Loucy (cell line): ENCODE results near the gene ATP10B.

ENCODE experiments used
- EZH2phosphoT487 ChIP-seq: fragments of 200-600 bp; IDR thresholded peaks from 2 replicates; pipeline ENCODE4 v1.6.1; 2018; ENCODE audit warnings: antibody characterized with exemption, mild to moderate bottlenecking, moderate library complexity, borderline replicate concordance
- TF ChIP-seq, protein P1 (sequence below): fragments of 200-600 bp; sonication (generic); conservative IDR thresholded peaks from 2 replicates; pipeline ENCODE4 v1.5.1; 2014; ENCODE audit warnings: mild to moderate bottlenecking, antibody characterized with exemption, low read length

DNA sequence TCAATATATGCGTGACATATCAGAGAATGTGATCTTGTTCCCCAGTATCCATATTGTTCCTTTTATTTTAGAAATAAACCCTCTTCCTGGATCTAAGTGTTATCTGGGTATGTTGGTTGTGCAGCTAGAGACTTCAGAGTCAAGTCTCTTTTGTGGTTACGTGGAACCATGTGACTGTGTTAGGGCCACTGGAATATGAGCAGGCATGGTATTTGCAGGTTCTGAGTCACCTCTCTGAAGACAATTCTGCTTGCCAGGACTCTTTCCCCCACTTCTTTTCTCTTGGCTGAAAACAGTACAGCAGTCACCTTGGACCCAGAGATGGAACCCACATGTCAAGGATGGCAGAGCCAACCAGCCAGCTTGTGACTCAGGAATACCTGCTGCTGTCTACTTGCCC is 59.7 kb downstream of the ATP10B start:
- TF ChIP-seq, protein P1, sequence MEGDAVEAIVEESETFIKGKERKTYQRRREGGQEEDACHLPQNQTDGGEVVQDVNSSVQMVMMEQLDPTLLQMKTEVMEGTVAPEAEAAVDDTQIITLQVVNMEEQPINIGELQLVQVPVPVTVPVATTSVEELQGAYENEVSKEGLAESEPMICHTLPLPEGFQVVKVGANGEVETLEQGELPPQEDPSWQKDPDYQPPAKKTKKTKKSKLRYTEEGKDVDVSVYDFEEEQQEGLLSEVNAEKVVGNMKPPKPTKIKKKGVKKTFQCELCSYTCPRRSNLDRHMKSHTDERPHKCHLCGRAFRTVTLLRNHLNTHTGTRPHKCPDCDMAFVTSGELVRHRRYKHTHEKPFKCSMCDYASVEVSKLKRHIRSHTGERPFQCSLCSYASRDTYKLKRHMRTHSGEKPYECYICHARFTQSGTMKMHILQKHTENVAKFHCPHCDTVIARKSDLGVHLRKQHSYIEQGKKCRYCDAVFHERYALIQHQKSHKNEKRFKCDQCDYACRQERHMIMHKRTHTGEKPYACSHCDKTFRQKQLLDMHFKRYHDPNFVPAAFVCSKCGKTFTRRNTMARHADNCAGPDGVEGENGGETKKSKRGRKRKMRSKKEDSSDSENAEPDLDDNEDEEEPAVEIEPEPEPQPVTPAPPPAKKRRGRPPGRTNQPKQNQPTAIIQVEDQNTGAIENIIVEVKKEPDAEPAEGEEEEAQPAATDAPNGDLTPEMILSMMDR = no peak
- no peak for TF ChIP-seq EZH2phosphoT487
